Caco-2 (cell line): ENCODE data around the gene DMAP1. TPM values are rescaled to one million over a fixed set of nuclear protein-coding genes. Genes with fewer than 3 reads are reported as not detected.

Source experiments
- BruUV-seq: library from RNA; stranded (reverse); fragments of 400-500 nt; replicated peaks from 2 replicates; lab custom pipeline; 2021; lab: Mats Ljungman, UMichigan
- CTCF ChIA-PET: fragments of 300-600 bp; sonication (Branson Sonifier 250); formaldehyde crosslinking; loops from one replicate; lab custom pipeline; 2022; ENCODE audit warnings: antibody characterized with exemption; lab: Charles Lee
- POLR2A ChIA-PET: fragments of 300-600 bp; sonication (Branson Sonifier 250); formaldehyde crosslinking; loops from one replicate; lab custom pipeline; 2022; ENCODE audit warnings: antibody characterized with exemption; lab: Charles Lee
- DNase-seq, 2 experiments: peaks; one replicate each; pipeline versions ENCODE4 v3.0.0 to v3.0.0-alpha.2; 2020 to 2022
- H3K27me3 ChIP-seq: replicated peaks from 2 replicates; pipeline ENCODE4 v1.6.0; 2011; ENCODE audit warnings: low read length; ENCODE audit not compliant: control insufficient read depth, insufficient read depth
- H3K36me3 ChIP-seq: 2 replicates; pipeline ENCODE4 v1.5.1; 2011; ENCODE audit warnings: low read length; ENCODE audit not compliant: control insufficient read depth, insufficient read depth
- H3K4me1 ChIP-seq: fragments of 250-450 bp; sonication (Bioruptor Pico); 2 replicates; pipeline ENCODE4 v1.5.1; 2020; ENCODE audit warnings: mild to moderate bottlenecking
- H3K4me3 ChIP-seq: 2 replicates; pipeline ENCODE4 v1.5.1; 2011; ENCODE audit warnings: low read depth, mild to moderate bottlenecking, control low read depth, low read length
- H3K9me3 ChIP-seq: fragments of 250-450 bp; sonication (Bioruptor Pico); 2 replicates; pipeline ENCODE4 v1.5.1; 2020; ENCODE audit warnings: mild to moderate bottlenecking, moderate library complexity
- H3K27ac Mint-ChIP-seq: one replicate; pipeline ENCODE4 v1.8.0; 2022; ENCODE audit warnings: mixed read lengths; ENCODE audit not compliant: unreplicated experiment
- H3K27me3 Mint-ChIP-seq: one replicate; pipeline ENCODE4 v1.8.0; 2022; ENCODE audit warnings: mixed read lengths; ENCODE audit not compliant: insufficient read depth, unreplicated experiment
- H3K36me3 Mint-ChIP-seq: one replicate; pipeline ENCODE4 v1.8.0; 2022; ENCODE audit warnings: mild to moderate bottlenecking, mixed read lengths; ENCODE audit not compliant: insufficient read depth, unreplicated experiment
- H3K4me1 Mint-ChIP-seq: one replicate; pipeline ENCODE4 v1.8.0; 2022; ENCODE audit warnings: low read depth, mixed read lengths; ENCODE audit not compliant: unreplicated experiment
- H3K4me3 Mint-ChIP-seq: one replicate; pipeline ENCODE4 v1.8.0; 2022; ENCODE audit warnings: mild to moderate bottlenecking, moderate library complexity, mixed read lengths; ENCODE audit not compliant: unreplicated experiment
- H3K9me3 Mint-ChIP-seq: one replicate; pipeline ENCODE4 v1.8.0; 2022; ENCODE audit warnings: mixed read lengths; ENCODE audit not compliant: unreplicated experiment
- intact Hi-C: fragments of 100-400 bp; cut with micrococcal nuclease; formaldehyde crosslinking; loops from one replicate; pipeline ENCODE4 v1.10.0; 2022; ENCODE audit not compliant: unreplicated experiment
- total RNA-seq: library from RNA; stranded (reverse); gene quantifications from 2 replicates; pipeline ENCODE4 v1.2.3, GENCODE V29; 2022
- TF ChIP-seq, protein P1 (sequence below), 2 experiments: fragments of 200-600 bp in 1 of 2; IDR thresholded peaks; 1 replicate in 1 of 2; 2 replicates in 1 of 2; pipeline versions ENCODE4 v1.5.1 to v1.8.0; 2011 to 2022; ENCODE audit warnings: antibody characterized with exemption in 1 of 2, control low read depth in 1 of 2, inconsistent platforms in 1 of 2, low read depth in 1 of 2, low read length in 1 of 2, mild to moderate bottlenecking in 1 of 2, moderate library complexity in 1 of 2; ENCODE audit not compliant: insufficient read depth in 1 of 2, severe bottlenecking in 1 of 2, unreplicated experiment in 1 of 2

Gene DMAP1
- total RNA-seq, 1 experiment from 2014 or later, result 40.4 TPM

DNA sequence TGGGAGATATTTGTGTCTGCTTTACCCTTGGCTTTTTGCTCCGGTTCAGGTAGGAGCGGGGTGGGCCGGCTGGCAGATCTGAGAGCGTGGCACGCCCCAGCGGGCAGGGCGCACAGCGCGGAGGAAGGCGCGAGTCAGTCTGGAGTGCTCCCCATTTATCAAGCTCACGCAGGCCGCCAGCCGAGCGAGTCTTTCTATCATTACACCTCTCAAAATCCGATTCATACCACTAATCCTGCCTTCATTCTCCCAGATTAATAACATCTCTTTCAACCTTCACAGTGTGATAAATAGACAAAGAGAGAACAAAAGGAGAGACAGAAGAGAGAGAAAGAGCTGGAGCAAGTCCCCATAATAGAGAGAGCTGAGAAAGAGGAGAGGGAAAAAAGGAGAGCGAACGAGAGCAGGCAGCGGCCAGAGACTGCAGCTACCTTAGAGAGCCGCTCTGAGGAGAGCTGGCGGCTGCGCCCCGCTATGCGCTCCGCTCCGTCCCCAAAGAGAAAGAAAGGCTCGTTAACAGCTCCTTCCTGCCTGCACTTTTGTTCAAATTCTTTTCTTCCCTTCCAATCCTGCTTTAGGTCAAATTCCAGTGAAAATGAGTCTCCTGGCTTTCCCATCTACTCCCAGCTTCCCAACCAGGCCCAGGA is 48.0 kb downstream of the DMAP1 start:
- intact Hi-C loops, result no loop called here
- Histone ChIP-seq H3K36me3 (no peaks in the 10 kb centered on the region), H3K27me3 (no peaks in the 10 kb centered on the region), H3K4me1 (peaks cover 5% of the 10 kb centered on the region; the same call in 1 of the 2 replicates), H3K9me3 (no peaks in the 10 kb centered on the region), H3K4me3 (no peak overlapping the region)
- ChIA-PET CTCF (no interaction called here), POLR2A (no interaction called here)
- no peak for DNase-seq
- Mint-ChIP-seq H3K4me3 (no peak overlapping the region), H3K9me3 (no peaks in the 10 kb centered on the region), H3K27me3 (no peaks in the 10 kb centered on the region), H3K36me3 (no peaks in the 10 kb centered on the region), H3K4me1 (peaks cover 22% of the 10 kb centered on the region), H3K27ac (peak overlapping the region; percentile 36)
- TF ChIP-seq, protein P1, sequence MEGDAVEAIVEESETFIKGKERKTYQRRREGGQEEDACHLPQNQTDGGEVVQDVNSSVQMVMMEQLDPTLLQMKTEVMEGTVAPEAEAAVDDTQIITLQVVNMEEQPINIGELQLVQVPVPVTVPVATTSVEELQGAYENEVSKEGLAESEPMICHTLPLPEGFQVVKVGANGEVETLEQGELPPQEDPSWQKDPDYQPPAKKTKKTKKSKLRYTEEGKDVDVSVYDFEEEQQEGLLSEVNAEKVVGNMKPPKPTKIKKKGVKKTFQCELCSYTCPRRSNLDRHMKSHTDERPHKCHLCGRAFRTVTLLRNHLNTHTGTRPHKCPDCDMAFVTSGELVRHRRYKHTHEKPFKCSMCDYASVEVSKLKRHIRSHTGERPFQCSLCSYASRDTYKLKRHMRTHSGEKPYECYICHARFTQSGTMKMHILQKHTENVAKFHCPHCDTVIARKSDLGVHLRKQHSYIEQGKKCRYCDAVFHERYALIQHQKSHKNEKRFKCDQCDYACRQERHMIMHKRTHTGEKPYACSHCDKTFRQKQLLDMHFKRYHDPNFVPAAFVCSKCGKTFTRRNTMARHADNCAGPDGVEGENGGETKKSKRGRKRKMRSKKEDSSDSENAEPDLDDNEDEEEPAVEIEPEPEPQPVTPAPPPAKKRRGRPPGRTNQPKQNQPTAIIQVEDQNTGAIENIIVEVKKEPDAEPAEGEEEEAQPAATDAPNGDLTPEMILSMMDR (IDR thresholded peaks at IDR 0.05; ENCODE audit: insufficient read depth in 1 of 2, low read depth in 1 of 2, low read length in 1 of 2, severe bottlenecking in 1 of 2, unreplicated experiment in 1 of 2), result no peak
- no TSS peak for BruUV-seq

DNA sequence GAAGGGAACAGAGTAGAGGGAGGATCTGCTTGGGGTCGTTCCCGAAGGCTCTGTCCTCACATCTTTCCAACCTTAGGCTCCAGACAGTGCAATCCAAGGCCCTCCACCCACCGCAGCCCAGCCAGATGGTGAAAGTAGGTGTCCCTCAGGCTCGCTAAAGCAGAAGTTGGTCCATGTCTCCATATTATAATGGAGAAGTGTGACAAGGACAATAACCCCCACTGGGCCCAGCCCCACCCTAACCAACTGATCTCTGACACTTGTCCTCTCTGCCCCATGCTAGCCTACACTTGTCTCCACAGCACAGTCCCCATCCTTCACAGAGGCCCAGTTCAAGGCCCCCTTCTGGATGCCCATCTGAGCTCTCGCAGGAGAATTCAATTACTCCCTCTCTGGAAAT is 48.7 kb downstream of the DMAP1 start:
- Histone ChIP-seq H3K4me3 (no peak overlapping the region), H3K4me1 (peaks cover 5% of the 10 kb centered on the region; the same call in 1 of the 2 replicates), H3K9me3 (no peaks in the 10 kb centered on the region), H3K27me3 (no peaks in the 10 kb centered on the region), H3K36me3 (no peaks in the 10 kb centered on the region)
- H3K27me3 Mint-ChIP-seq, result no peaks in the 10 kb centered on the region
- ChIA-PET POLR2A (no interaction called here), CTCF (no interaction called here)
- no peaks in the 10 kb centered on the region for H3K9me3 Mint-ChIP-seq
- peak overlapping the region; percentile 13 for H3K27ac Mint-ChIP-seq
- no peak for DNase-seq
- TF ChIP-seq, protein P1 (IDR thresholded peaks at IDR 0.05; ENCODE audit: insufficient read depth in 1 of 2, low read depth in 1 of 2, low read length in 1 of 2, severe bottlenecking in 1 of 2, unreplicated experiment in 1 of 2), result no peak
- H3K4me1 Mint-ChIP-seq, result peaks cover 22% of the 10 kb centered on the region
- BruUV-seq, result no TSS peak
- intact Hi-C loops, result no loop called here
- H3K4me3 Mint-ChIP-seq, result no peak overlapping the region
- no peaks in the 10 kb centered on the region for H3K36me3 Mint-ChIP-seq

DNA sequence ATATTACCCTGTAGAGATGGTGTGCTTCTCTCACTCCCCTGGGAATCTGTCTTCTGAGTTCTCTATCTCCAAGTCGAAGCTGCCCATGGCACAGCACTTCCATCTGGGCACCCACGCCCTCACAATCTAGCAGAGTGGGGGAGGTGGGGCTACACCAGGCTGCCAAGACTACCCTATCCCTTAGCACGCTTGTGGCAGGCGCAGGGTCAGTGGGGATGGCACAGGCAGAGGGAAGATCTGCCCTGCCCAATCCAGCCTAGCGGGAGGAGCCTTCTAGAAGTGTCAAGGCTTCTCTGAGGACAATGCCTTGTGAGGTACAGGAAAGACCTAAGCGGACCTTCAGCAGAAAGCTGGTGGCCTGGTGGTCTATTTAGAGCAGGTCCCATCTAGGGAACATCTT is 49.1 kb downstream of the DMAP1 start:
- Mint-ChIP-seq H3K36me3 (no peaks in the 10 kb centered on the region), H3K27ac (peak overlapping the region; percentile 13), H3K4me3 (no peak overlapping the region), H3K4me1 (peaks cover 22% of the 10 kb centered on the region), H3K27me3 (no peaks in the 10 kb centered on the region), H3K9me3 (no peaks in the 10 kb centered on the region)
- POLR2A ChIA-PET, result no interaction called here
- no peaks in the 10 kb centered on the region for H3K36me3 ChIP-seq
- CTCF ChIA-PET, result no interaction called here
- DNase-seq, result no peak
- H3K4me1 ChIP-seq, result peaks cover 7% of the 10 kb centered on the region; the same call in 1 of the 2 replicates
- intact Hi-C loops, result no loop called here
- TF ChIP-seq, protein P1 (IDR thresholded peaks at IDR 0.05; ENCODE audit: insufficient read depth in 1 of 2, low read depth in 1 of 2, low read length in 1 of 2, severe bottlenecking in 1 of 2, unreplicated experiment in 1 of 2), result no peak
- no peaks in the 10 kb centered on the region for H3K9me3 ChIP-seq
- no peak overlapping the region for H3K4me3 ChIP-seq
- no peaks in the 10 kb centered on the region for H3K27me3 ChIP-seq
- no TSS peak for BruUV-seq
